ENCODE measurements around the gene B9D2.

DNA sequence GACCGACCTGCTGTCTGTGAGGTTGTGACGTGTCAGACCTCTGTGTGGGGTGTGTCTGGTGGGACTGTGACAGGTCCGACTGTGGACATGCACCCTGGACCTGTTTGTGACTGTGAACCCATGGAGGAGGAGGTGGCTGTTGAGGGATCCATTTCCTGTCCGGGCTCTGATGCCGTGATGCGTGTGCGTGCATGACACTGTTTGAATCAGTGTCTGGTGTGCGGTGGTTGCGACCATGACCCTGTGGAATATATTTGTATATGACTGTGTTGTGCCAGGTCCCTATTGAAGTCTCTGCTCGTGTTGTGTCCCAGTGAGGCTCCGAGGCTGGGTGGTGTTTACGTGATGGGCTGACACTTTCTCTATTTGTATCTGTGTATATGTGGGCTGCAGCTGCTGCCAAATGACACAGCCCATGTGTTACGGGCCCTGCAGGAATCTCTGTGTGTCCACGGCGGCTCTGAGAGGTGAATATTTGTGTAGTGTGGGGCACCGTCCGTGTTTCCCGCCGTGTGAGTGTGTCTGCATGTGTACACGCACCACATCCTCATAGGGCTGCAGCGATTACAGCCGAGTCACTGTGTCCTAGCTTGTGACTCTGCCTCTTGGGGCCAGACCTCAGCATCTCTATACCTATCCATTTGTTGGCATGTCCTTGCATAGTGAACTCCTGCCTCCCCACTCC lies 35.6 kb downstream of the B9D2 start:
- TF ChIP-seq, protein P1, sequence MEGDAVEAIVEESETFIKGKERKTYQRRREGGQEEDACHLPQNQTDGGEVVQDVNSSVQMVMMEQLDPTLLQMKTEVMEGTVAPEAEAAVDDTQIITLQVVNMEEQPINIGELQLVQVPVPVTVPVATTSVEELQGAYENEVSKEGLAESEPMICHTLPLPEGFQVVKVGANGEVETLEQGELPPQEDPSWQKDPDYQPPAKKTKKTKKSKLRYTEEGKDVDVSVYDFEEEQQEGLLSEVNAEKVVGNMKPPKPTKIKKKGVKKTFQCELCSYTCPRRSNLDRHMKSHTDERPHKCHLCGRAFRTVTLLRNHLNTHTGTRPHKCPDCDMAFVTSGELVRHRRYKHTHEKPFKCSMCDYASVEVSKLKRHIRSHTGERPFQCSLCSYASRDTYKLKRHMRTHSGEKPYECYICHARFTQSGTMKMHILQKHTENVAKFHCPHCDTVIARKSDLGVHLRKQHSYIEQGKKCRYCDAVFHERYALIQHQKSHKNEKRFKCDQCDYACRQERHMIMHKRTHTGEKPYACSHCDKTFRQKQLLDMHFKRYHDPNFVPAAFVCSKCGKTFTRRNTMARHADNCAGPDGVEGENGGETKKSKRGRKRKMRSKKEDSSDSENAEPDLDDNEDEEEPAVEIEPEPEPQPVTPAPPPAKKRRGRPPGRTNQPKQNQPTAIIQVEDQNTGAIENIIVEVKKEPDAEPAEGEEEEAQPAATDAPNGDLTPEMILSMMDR (IDR thresholded peaks at IDR 0.05): no peak
- no peak for TF ChIP-seq POLR2A (IDR thresholded peaks at IDR 0.05)
